ENCODE data around the gene UBE2M.
"Not testable (repeated sequence)": the region's sequence is repeated elsewhere in the genome, so short reads cannot be mapped to it uniquely, and the experiment has no call there.

Gene UBE2M

DNA sequence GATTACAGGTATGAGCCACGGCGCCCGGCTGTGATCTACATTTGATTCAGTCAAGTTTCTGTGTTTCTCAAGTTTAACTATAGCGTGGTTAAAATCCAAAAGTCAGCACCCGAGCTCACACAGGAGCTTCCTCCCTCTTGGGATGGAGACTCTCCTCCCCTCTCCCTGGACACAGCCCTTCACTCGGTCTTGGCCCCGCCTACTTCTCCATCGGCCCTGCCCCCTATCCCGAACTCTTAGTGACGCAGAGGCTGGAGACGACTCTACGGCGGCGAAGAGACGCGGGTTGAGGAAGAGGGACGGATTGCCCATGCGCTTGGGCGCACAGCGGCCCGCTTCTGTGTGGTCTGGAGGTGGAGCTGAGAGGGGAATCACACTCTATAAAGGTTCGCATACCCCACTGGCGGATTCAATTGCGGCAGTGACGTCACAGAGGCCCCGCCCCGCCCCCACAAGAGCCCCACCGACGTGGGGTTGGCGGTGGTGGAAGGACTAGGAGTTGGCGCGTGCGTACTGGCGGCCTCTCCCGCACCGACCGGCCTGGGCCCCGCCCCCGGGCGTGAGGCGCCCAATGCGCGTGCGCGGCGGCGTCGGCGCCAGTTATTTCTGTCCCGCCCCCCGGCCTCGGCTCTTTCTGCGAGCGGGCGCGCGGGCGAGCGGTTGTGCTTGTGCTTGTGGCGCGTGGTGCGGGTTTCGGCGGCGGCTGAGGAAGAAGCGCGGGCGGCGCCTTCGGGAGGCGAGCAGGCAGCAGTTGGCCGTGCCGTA is 14.4 kb downstream of the UBE2M start, which contains the start of gene TRIM28:
Gene TRIM28 (plus strand): TSS at position 239 of the 765 bp plus-strand sequence. CDS start 694 bp downstream, outside the sequence.
- H2AFZ ChIP-seq: peak within 1 kb of the TSS; percentile 86
- H3K79me2 ChIP-seq: peaks cover 32% of the 10 kb centered on the region
- H3K4me1 ChIP-seq: peaks cover 18% of the 10 kb centered on the region
- TF ChIP-seq, protein P1, sequence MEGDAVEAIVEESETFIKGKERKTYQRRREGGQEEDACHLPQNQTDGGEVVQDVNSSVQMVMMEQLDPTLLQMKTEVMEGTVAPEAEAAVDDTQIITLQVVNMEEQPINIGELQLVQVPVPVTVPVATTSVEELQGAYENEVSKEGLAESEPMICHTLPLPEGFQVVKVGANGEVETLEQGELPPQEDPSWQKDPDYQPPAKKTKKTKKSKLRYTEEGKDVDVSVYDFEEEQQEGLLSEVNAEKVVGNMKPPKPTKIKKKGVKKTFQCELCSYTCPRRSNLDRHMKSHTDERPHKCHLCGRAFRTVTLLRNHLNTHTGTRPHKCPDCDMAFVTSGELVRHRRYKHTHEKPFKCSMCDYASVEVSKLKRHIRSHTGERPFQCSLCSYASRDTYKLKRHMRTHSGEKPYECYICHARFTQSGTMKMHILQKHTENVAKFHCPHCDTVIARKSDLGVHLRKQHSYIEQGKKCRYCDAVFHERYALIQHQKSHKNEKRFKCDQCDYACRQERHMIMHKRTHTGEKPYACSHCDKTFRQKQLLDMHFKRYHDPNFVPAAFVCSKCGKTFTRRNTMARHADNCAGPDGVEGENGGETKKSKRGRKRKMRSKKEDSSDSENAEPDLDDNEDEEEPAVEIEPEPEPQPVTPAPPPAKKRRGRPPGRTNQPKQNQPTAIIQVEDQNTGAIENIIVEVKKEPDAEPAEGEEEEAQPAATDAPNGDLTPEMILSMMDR (IDR thresholded peaks at IDR 0.05): no peak
- peak within 1 kb of the TSS; percentile 76 for H3K9ac ChIP-seq
- peak within 1 kb of the TSS; percentile 92 for H3K27ac ChIP-seq
- H3K9me3 ChIP-seq (ENCODE audit: control insufficient read depth, low read length): no peaks in the 10 kb centered on the region
- no peaks in the 10 kb centered on the region for H3K36me3 ChIP-seq (ENCODE audit: control insufficient read depth, insufficient read depth, low read length)
- no peaks in the 10 kb centered on the region for H3K27me3 ChIP-seq (ENCODE audit: control insufficient read depth, insufficient read depth, low read length)
- peak within 1 kb of the TSS; percentile 75 for H3K4me3 ChIP-seq (ENCODE audit: low read depth, low read length)
- H3K4me2 ChIP-seq (ENCODE audit: low read length): peak within 1 kb of the TSS; percentile 80

DNA sequence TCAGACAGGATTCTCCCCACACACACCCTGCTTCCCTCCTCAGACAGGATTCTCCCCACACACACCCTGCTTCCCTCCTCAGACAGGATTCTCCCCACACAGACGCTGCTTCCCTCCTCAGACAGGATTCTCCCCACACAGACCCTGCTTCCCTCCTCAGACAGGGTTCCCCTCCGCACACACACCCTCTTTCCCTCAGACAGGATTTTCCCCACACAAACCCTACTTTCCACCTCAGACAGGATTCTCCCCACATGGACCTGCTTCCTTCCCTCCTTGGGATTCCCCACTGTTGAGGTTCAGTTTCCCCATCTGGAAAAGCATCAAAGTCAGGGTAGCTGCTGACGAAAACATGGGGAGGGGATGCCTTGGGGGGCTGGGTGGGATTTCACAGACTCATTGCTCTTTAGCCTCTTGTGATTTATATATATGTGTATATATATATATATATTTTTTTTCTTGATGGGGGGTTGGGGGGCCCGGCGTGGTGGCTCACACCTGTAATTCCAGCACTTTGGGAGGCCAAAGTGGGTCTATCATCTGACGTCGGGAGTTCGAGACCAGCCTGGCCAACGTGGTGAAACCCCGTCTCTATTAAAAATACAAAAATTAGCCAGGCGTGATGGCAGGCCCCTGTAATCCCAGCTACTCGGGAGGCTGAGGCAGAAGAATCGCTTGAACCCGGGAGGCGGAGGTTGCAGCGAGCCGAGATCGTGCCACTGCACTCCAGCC is 15.6 kb downstream of the UBE2M start:
- peaks cover 18% of the 10 kb centered on the region for H3K4me1 ChIP-seq
- peaks cover 27% of the 10 kb centered on the region for H3K79me2 ChIP-seq
- H3K4me3 ChIP-seq (ENCODE audit: low read depth, low read length); H3K27me3 ChIP-seq (ENCODE audit: control insufficient read depth, insufficient read depth, low read length); H3K4me2 ChIP-seq (ENCODE audit: low read length); H3K9ac ChIP-seq; H2AFZ ChIP-seq; H3K9me3 ChIP-seq (ENCODE audit: control insufficient read depth, low read length); H3K27ac ChIP-seq; H3K36me3 ChIP-seq (ENCODE audit: control insufficient read depth, insufficient read depth, low read length): not testable (repeated sequence)

DNA sequence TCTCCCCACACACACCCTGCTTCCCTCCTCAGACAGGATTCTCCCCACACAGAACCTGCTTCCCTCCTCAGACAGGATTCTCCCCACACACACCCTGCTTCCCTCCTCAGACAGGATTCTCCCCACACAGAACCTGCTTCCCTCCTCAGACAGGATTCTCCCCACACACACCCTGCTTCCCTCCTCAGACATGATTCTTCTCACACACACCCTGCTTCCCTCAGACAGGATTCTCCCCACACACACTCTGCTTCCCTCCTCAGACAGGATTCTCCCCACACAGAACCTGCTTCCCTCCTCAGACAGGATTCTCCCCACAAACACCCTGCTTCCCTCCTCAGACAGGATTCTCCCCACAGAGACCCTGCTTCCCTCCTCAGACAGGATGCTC is 19.2 kb downstream of the UBE2M start:
- not testable (repeated sequence) for H3K27me3 ChIP-seq (ENCODE audit: control insufficient read depth, insufficient read depth, low read length); H3K4me3 ChIP-seq (ENCODE audit: low read depth, low read length); H3K9me3 ChIP-seq (ENCODE audit: control insufficient read depth, low read length)

DNA sequence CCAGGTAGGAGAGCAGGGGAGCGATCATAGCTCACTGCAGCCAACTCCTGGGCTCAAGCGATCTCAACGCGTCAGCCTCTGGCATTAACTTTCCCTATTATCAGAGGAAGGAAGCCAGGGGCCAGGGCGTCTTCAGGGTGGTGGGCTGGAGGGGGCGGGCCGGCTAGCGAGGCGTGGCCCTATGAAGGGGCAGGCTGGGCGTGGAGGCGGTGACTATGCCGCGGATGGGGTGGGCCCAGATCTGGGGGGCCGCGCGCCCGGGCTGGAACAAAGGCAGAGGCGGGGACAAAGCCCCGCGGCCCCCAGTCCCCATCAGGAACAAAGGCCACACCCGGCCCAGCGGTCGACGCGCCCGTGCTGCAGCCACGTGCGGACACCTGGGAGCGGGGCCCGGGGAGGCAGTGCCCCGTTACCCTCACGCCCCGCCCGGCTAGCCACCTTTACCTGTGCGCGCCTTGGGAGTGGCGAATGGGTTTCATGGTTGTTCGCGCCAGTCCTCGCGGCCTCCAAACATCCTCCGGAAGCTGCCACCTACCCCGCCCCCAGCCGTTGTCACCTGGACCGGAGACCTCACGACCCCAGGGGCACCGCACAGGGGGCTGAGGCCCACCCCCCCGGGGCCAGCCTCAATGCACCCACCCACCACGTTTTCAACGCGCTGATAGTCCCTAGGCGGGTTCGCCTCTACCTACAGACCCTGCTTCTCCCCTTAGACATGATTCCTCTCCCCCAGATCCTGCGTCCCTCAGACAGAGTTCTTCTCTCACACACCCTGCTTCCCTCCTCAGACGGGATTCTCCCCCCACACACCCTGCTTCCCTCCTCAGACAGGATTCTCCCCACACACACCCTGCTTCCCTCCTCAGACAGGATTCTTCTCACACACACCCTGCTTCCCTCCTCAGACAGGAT is 19.9 kb downstream of the UBE2M start:
- H3K4me3 ChIP-seq (ENCODE audit: low read depth, low read length): no peak overlapping the region
- H3K27ac ChIP-seq: no peak overlapping the region
- peak overlapping the region; percentile 89 for H2AFZ ChIP-seq
- TF ChIP-seq, protein P1 (IDR thresholded peaks at IDR 0.05): no peak
- peak overlapping the region; percentile 35 for H3K4me2 ChIP-seq (ENCODE audit: low read length)
- H3K4me1 ChIP-seq: no peaks in the 10 kb centered on the region
- H3K27me3 ChIP-seq (ENCODE audit: control insufficient read depth, insufficient read depth, low read length): no peaks in the 10 kb centered on the region
- no peaks in the 10 kb centered on the region for H3K36me3 ChIP-seq (ENCODE audit: control insufficient read depth, insufficient read depth, low read length)
- no peaks in the 10 kb centered on the region for H3K9me3 ChIP-seq (ENCODE audit: control insufficient read depth, low read length)
- no peaks in the 10 kb centered on the region for H3K79me2 ChIP-seq
- H3K9ac ChIP-seq: no peak overlapping the region

More for the DNA sequence above, 19.2 kb downstream of the UBE2M start:
- H3K27ac ChIP-seq; H2AFZ ChIP-seq; H3K36me3 ChIP-seq (ENCODE audit: control insufficient read depth, insufficient read depth, low read length); H3K79me2 ChIP-seq; H3K4me1 ChIP-seq; H3K4me2 ChIP-seq (ENCODE audit: low read length); H3K9ac ChIP-seq: not testable (repeated sequence)

DNA sequence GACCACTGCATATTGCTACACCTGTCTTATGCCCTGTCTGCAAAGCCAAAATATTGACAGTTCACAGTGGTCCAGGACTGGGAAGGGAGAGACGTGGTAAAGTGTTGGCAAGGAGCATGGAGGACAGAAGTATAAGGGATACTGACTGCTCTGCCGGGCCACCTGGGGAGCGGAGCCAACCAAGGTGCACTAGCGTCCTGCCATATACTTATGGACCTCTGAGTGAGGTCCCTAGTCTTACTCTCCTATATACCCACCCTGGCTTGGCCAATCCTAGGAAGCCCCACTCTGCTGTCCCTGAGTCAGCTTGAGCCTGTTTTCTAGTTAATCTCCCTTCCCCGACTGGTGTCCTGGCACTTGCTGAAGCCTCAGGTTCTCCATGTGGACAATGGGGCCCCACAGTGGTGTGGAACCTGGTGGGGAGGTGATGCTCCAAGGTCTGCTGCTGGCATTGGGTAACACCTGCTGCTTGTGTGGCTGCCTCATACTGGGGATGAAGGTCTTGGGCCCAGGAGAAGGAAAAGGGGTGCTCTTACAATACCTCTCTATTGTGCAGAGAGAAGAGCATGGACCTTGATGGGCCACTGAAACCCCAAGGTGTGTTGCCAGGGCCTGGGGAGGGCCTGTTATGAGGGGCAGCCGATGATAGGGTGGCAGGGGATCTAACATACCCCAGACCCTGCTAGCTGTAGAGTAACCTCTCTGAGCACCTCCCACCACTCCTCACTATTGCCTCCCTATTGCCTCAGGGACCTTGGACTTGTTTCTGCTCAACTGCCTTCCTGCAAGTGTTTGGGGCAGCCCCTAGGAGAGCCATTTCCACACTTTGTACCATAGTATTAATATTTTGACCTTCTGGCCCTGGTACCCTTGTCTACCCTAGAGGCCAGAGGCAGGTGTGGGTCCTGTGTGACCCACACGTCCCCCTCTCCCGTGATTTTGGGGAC is 21.3 kb downstream of the UBE2M start:
- Histone ChIP-seq H3K27me3 (ENCODE audit: control insufficient read depth, insufficient read depth, low read length) (no peaks in the 10 kb centered on the region), H3K36me3 (ENCODE audit: control insufficient read depth, insufficient read depth, low read length) (no peaks in the 10 kb centered on the region), H3K4me1 (no peaks in the 10 kb centered on the region), H3K9ac (no peak overlapping the region), H3K79me2 (no peaks in the 10 kb centered on the region), H3K4me3 (ENCODE audit: low read depth, low read length) (no peak overlapping the region), H3K4me2 (ENCODE audit: low read length) (no peak overlapping the region), H3K9me3 (ENCODE audit: control insufficient read depth, low read length) (no peaks in the 10 kb centered on the region), H3K27ac (no peak overlapping the region), H2AFZ (no peak overlapping the region)
- TF ChIP-seq, protein P1 (IDR thresholded peaks at IDR 0.05): no peak
